HG02571 (cell line): ENCODE results near the gene PCDHGB2.
"Not testable (repeated sequence)": the region's sequence is repeated elsewhere in the genome, so short reads cannot be mapped to it uniquely, and the experiment has no call there.

ENCODE experiments used
- ATAC-seq: cut with Tn5 transposase; IDR thresholded peaks from one replicate; pipeline ENCODE4 v1.9.1; 2021; ENCODE audit warnings: mild to moderate bottlenecking, moderate library complexity; ENCODE audit not compliant: unreplicated experiment

The PCDHGB2 gene

DNA sequence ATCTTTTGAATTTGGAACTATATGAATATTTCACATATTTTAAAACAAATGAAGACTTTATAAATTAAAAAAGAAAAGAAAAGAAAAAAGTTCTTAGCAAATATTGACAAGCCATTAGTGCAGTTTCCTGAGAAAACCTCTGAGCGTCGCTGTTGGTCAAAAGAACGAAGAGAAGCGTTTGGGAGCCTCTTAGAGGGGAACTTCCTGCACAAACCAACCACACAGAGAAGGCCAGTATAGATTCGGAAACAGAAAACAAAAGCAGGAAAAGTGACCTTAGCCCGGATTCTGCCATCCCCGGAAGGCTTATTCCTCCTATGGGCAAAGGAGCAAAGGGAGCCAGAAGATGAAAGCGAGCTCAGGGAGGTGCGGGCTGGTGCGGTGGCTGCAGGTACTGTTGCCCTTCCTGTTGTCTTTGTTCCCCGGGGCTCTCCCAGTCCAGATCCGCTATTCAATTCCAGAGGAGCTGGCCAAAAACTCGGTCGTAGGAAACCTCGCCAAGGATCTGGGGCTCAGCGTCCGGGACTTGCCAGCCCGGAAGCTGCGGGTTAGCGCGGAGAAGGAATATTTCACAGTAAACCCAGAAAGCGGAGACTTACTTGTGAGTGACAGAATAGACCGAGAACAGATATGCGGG, at the start of gene PCDHGB2:
PCDHGB2 (plus strand) TSS at position 205 of the 637 bp plus-strand sequence; CDS start at position 347, 142 bp downstream.
- no peak for ATAC-seq

DNA sequence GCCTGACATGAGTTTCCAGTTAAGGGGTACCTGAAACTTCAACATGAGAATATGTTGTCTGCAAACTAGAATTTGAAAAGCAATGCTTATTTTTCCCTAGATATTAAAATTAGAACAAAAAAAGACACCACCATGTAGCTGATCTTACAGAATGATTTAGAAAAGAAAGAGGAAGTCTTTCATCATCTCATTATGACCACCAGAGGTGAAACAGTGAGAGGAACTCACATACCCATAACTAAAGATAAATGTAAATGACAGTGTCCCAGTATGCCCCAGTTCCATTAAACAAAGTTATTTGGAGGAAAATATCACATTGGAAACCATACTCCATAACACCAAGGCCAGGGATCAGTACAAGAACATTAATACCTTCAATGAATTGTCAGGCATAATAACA, 46.1 kb upstream of the PCDHGB2 start:
- no peak for ATAC-seq

DNA sequence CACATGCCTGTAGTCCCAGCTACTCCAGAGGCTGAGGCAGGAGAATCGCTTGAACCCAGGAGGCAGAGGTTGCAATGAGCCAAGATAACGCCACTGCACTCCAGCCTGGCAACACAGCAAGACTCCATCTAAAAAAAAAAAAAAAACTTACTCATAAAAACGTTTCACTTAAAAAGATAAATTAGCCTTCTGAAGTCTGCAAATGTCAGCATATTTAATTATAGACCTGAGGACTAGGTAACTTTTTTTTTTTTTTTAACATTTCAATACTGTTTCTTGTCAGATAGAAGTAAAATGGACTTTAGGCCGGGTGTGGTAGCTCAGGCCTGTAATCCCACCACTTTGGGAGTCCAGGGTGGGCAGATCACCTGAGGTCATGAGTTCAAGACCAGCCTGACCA, 42.8 kb upstream of the PCDHGB2 start:
- not testable (repeated sequence) for ATAC-seq

DNA sequence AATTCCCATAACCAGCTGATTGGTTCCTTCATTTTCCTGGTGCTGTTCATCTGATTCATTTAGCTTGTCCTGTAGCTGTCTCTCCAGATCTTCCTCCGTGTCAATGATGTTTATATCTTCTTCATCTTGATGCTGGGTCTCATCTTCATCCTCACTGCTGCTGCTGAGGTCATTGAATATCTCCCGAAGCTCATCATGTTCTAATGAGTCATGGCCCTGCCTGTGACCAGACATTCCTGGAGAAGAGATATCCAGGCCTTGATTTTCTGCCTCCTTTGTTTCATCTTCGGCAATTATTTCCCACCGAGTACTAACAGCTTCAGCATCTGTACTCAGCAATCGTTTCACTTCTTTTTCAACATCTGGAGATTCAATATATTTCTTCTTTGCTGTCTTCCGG, 40.6 kb upstream of the PCDHGB2 start:
- no peak for ATAC-seq

DNA sequence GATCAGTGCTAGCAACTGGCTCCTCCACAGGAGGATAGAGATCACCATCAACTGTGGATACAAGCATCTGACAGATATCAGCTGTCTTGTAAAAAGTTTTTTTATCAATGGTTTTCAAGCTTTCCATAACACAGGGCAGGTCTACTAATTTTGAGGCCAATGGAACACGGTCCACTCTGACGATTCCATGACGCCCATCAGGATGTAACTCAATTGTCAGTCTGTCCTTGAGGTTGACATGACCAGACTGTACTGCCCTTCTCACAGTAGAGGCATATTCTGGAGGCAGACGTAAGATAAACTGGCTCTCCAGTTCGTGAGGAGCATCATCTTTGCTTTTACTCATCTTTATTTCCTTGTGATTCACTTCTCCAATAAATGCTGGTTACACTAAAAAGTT, 40.1 kb upstream of the PCDHGB2 start:
- ATAC-seq = no peak

DNA sequence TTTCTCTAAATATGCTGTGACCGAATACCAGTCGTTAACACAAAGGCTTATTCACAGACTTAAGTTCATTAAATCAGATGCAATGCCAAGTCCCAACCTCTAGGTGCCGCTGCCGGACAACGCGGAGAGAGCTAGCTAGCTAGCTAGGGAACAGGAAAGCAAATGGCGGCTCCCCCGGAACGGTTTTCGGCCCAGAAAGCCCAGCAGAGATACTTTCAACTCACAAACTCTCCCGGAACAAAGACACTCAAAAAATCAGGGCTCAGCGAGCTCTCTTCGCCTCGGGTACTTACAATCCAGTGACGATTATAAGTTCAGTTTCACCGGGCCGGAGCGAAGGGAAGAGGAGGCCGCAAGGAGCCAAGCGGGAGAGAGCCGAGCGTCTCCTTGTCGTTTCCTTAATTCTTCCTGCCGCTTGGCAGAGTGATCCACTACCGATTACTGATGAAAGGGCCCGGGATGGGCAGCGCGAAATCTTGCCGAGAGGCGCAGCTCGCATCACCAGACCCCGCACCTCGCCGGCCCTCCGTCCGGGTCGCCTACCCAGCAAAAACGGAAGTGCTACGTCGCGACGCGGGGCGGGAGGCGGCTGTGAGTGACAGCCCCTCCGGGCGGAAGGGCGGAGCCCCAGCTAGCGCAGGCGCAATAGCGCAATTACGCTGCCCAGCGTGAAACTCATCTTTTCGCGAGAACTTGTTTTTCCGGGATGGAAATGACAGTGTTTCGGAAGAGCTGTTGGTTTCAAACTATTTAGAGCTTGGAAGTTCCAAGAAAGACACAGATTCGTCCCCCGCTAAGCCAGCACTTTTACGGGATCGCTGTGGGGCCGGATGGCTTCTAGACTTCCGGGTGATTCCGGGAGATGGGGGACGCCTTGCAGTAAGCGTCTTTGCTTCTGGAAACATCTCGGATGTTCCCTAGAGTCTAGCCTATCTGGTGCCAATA, 39.3 kb upstream of the PCDHGB2 start, which contains the start of gene TAF7:
TAF7 (minus strand) TSS at position 560 of the 945 bp plus-strand sequence. CDS start 740 bp downstream, outside the sequence.
- peak; percentile 94 for ATAC-seq

DNA sequence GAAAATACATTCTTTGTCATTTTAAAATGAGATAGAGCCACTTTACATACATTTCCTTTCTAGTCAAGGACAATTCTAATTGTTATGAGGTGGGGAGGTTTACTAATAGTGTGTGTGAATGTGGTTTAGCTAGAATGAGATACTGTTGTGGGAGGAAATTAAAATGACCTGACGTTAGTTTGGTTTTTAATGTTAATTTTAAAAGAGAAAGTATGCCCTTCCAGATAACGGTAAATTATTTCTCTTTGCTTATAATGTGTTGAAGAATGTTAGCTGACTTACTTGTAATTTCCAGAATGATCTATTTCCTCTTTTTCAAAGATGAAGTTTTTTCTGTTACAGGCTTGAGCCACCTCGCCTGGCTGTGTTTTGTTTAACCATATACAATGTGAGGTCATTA, 37.5 kb upstream of the PCDHGB2 start:
- no peak for ATAC-seq

DNA sequence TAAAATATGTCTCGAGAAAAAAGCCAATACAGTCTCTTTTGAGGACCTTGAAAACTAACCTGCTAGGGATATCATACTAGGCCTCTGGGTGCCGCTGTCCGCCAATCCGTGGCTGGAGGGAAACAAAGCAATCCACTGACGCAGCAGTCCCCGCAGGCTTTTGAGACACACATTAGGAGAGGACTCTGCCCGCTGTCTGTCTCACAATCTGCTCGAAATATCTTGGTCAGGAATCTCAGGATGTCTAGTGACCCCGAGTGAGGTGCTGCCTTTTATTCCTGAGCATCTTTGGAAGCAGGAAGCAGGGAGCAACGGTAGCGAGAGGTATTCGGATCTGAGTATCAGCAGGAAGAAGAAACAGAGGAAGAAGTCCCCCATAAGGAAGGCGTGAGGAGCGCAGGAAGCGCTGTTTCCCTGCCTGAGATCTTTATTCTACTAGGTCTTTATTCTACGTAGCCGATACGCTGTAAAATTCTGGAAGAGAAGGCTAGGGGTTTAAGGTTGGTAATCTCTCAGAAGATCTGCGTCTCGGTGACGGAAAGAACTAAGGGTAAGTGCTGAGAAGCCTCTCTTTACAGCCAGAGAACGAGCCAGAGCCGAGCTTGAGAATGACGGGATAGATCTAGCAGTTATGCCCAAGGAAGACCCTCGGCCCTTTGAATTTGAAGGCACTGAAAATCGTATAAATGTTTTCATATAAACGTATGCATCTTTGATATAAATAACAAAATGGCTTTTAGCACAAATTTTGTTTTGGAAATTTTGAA, 33.5 kb upstream of the PCDHGB2 start:
- peak; percentile 81 for ATAC-seq

DNA sequence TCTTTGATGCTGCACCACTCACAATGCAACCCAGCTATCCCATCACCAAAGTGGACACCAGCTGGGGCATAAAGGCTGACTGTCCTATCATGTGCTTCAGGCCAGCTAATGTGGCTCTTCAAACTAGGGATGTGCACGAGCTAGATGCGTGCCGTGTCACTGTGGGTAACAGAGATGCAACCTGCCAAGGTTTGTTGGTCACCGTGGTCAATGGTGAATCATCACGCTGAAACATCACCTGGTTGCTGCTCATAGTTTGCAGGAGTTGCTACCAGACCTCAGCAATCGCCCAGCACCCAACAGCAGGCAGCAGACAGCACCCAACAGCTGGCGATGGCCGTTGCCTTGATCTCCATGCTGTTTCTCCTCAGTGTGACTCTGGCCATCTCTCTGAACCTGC, 31.6 kb upstream of the PCDHGB2 start:
- ATAC-seq = no peak

DNA sequence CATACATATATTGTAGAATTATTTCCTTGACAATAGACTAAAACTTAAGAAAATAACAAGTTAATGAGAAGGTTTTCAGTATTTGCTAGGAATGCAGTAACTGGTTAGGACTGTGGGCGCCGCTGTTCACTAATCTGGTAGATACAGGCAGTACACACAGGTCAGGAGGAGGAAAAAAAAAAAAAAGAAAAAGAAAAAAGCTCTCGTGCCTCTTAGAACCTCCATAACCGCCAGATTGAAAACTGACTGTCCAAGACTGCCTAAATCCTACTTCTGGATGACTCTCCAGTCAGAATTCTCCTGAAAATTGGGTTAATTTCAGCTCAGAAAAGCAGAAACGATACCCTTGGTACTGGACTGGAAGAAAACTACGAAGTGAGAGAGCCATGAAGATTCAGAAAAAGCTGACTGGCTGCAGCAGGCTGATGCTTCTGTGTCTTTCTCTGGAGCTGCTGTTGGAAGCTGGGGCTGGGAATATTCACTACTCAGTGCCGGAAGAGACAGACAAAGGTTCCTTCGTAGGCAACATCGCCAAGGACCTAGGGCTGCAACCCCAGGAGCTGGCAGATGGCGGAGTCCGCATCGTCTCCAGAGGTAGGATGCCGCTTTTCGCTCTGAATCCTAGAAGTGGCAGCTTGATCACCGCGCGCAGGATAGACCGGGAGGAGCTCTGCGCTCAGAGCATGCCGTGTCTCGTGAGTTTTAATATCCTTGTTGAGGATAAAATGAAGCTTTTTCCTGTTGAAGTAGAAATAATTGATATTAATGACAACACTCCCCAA, 29.3 kb upstream of the PCDHGB2 start, which contains the start of gene PCDHGA1:
PCDHGA1 (plus strand) TSS at position 216 of the 782 bp plus-strand sequence.
- no peak for ATAC-seq

DNA sequence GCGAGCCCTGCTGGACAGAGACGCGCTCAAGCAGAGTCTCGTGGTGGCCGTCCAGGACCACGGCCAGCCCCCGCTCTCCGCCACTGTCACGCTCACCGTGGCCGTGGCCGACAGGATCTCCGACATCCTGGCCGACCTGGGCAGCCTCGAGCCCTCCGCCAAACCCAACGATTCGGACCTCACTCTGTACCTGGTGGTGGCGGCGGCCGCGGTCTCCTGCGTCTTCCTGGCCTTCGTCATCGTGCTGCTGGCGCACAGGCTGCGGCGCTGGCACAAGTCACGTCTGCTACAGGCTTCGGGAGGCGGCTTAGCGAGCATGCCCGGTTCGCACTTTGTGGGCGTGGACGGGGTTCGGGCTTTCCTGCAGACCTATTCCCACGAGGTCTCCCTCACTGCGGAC, 27.2 kb upstream of the PCDHGB2 start:
- ATAC-seq = not testable (repeated sequence)

DNA sequence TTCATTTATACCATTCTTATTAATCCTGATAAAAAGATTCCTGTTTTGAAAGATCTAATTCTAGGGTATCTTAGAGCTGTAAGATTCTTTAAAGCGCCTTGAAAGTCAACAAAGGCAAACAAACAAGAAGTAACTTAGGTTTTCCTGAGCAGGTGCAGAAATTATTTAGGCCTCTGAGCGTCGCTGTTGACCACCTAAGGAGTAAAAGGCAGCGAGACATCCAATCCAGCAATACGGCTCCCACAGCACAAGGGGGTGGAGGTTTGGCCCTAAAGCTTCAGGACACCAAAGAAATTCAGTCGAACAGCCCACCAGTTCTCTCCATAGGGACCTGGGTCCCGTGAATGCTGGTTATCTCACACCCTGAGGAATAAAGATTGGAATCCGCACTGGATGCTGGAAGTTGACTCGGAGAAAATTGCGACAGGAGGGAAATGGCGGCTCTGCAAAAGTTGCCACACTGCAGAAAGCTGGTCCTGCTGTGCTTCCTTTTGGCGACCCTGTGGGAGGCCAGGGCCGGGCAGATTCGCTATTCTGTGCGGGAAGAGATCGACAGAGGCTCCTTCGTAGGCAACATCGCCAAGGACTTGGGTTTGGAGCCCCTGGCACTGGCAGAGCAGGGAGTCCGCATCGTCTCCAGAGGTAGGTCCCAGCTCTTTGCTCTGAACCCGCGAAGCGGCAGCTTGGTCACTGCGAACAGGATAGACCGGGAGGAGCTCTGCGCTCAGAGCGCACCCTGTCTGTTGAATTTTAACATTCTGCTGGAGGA, 21.1 kb upstream of the PCDHGB2 start, which contains the start of gene PCDHGA2:
PCDHGA2 (plus strand) TSS at position 223 of the 769 bp plus-strand sequence.
- no peak for ATAC-seq

DNA sequence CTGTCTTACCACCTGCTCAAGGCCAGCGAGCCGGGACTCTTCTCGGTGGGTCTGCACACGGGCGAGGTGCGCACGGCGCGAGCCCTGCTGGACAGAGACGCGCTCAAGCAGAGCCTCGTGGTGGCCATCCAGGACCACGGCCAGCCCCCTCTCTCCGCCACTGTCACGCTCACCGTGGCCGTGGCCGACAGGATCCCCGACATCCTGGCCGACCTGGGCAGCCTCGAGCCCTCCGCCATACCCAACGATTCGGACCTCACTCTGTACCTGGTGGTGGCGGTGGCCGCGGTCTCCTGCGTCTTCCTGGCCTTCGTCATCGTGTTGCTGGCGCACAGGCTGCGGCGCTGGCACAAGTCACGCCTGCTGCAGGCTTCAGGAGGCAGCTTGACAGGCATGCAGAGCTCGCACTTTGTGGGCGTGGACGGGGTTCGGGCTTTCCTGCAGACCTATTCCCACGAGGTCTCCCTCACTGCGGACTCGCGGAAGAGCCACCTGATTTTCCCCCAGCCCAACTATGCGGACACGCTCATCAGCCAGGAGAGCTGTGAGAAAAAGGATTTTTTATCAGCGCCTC, 18.9 kb upstream of the PCDHGB2 start:
- not testable (repeated sequence) for ATAC-seq

DNA sequence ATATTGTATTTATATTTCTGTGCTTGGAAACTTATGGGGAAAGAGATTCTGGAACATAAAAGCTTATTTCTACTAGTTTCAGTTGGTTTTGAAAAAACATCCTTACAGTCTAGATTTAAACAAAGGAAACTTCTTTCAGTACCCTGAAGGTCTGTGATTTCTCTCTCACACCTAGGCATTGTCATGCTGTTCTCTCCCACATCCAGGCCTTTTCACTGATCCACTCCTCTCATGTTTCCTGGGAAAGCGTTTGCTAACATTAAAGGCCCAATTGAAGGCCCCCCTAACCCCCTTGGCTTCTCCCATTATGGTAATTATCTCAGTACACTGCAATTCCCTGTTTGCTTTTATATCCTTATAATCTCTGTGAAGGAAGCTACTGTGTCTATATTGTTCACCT, 17.0 kb upstream of the PCDHGB2 start:
- no peak for ATAC-seq

DNA sequence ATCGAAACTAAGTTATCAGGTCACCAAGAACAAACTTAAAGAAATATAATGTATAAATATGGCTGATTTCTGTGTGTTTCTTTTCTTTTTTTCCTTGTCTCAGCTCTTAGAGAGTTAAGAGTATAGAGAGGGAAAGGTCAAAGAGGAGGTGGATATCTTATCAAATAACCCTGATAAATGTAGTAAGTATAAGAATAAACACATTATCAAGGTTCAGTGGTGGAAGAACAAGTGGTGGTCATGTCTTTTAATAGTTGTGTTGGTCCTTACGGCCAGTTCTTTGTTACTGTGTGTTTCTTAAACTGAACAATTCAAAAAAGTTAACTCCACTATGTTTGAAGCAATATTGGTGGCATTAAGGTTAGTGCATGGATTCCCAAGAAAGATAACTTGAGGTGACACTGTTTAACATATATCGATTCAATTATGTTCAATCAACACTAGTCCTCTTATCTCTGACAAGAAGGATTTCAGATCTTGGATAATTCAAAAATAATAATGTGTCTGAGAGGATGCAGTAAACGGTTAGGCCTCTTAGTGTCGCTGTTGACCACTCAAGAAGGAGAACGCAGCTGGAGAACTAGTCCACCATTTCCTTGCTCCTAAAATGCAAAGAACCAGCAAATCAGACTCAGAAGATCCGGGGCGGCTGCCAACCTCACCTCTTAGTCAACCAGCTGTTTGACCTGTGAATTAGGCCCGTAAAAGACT, 16.4 kb upstream of the PCDHGB2 start, which contains the start of gene PCDHGA3:
PCDHGA3 (plus strand) TSS at position 588 of the 711 bp plus-strand sequence. CDS start 205 bp downstream, outside the sequence.
- ATAC-seq = no peak

DNA sequence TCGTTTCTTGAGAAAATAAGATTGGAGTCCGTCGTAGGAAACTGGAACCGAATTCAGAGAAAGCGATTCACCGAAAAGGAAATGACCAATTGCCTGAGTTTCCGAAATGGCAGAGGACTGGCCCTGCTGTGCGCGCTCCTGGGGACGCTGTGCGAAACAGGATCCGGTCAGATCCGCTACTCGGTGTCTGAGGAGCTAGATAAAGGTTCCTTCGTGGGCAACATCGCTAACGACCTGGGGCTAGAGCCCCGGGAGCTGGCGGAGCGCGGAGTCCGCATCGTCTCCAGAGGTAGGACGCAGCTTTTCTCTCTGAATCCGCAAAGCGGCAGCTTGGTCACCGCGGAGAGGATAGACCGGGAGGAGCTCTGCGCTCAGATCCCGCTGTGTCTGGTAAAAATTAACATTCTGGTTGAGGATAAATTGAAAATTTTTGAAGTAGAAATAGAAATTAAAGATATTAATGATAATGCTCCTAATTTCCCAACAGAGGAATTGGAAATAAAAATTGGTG, 15.8 kb upstream of the PCDHGB2 start:
- ATAC-seq = no peak

DNA sequence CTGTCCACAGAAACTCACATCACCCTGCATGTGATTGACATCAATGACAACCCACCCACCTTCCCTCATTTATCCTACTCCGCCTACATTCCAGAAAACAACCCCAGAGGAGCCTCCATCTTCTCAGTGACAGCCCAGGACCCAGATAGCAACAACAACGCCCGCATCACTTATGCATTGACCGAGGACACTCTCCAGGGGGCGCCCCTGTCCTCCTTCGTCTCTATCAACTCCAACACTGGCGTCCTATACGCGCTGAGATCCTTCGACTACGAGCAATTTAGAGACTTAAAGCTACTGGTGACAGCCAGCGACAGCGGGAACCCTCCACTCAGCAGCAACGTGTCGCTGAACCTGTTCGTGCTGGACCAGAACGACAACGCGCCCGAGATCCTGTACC, 14.5 kb upstream of the PCDHGB2 start:
- no peak for ATAC-seq

DNA sequence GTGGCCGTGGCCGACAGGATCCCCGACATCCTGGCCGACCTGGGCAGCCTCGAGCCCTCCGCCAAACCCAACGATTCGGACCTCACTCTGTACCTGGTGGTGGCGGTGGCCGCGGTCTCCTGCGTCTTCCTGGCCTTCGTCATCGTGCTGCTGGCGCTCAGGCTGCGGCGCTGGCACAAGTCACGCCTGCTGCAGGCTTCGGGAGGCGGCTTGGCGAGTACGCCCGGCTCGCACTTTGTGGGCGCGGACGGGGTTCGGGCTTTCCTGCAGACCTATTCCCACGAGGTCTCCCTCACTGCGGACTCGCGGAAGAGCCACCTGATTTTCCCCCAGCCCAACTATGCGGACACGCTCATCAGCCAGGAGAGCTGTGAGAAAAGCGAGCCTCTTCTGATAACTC, 13.8 kb upstream of the PCDHGB2 start:
- ATAC-seq = not testable (repeated sequence)
